SU-DHL-6 (cell line): ENCODE measurements around the gene NUB1.

ENCODE experiments used
- H2AFZ ChIP-seq: fragments of 200-600 bp; sonication (generic); 2 replicates; pipeline ENCODE4 v1.6.1; 2014; ENCODE audit warnings: low read depth, mild to moderate bottlenecking, moderate library complexity, mixed read lengths, antibody characterized with exemption, low read length; ENCODE audit not compliant: severe bottlenecking
- H3F3A ChIP-seq: fragments of 200-600 bp; shearing (Covaris generic); 2 replicates; pipeline ENCODE4 v1.6.0; 2016; ENCODE audit warnings: antibody characterized with exemption, mild to moderate bottlenecking; ENCODE audit not compliant: insufficient read depth
- H3K27ac ChIP-seq: fragments of 200-600 bp; sonication (generic); 2 replicates; pipeline ENCODE4 v1.5.1; 2016; ENCODE audit warnings: low read depth, mild to moderate bottlenecking, low read length, moderate library complexity, mixed read lengths
- H3K27me3 ChIP-seq: fragments of 200-600 bp; sonication (generic), shearing (Covaris generic); 2 replicates; pipeline ENCODE4 v1.6.0; 2014; ENCODE audit warnings: mild to moderate bottlenecking, low read length
- H3K36me3 ChIP-seq: fragments of 200-600 bp; sonication (generic); 2 replicates; pipeline ENCODE4 v1.6.1; 2014; ENCODE audit warnings: mild to moderate bottlenecking, low read length, mixed read lengths
- H3K4me2 ChIP-seq: fragments of 300-600, 200-600 bp; shearing (Covaris generic), sonication (generic); 2 replicates; pipeline ENCODE4 v1.6.0; 2014; ENCODE audit warnings: low read length, low read depth, mild to moderate bottlenecking; ENCODE audit not compliant: poor library complexity, severe bottlenecking
- H3K4me3 ChIP-seq: fragments of 200-600 bp; sonication (generic); 2 replicates; pipeline ENCODE4 v1.5.1; 2014; ENCODE audit warnings: antibody characterized with exemption, low read length, mild to moderate bottlenecking, mixed read lengths; ENCODE audit not compliant: insufficient read depth, poor library complexity, severe bottlenecking
- H3K79me2 ChIP-seq: fragments of 200-600 bp; sonication (generic); 2 replicates; pipeline ENCODE4 v1.6.1; 2014; ENCODE audit warnings: mild to moderate bottlenecking, low read length, moderate library complexity; ENCODE audit not compliant: insufficient read depth
- H3K9ac ChIP-seq: fragments of 200-600 bp; sonication (generic); 2 replicates; pipeline ENCODE4 v1.7.0; 2014; ENCODE audit warnings: mild to moderate bottlenecking, low read length
- H3K9me2 ChIP-seq: fragments of 200-600 bp; sonication (generic); replicated peaks from 2 replicates; pipeline ENCODE4 v1.6.1; 2014; ENCODE audit warnings: low read length; ENCODE audit not compliant: insufficient read depth
- H3K9me3 ChIP-seq: fragments of 200-600 bp; sonication (generic); 2 replicates; pipeline ENCODE4 v1.6.1; 2014; ENCODE audit warnings: low read length, mixed read lengths; ENCODE audit not compliant: insufficient read depth
- H4K20me1 ChIP-seq: fragments of 200-600 bp; sonication (generic); 2 replicates; pipeline ENCODE4 v1.6.1; 2014; ENCODE audit warnings: low read depth, mild to moderate bottlenecking, antibody characterized with exemption, low read length, moderate library complexity, mixed read lengths
- CTCF ChIP-seq: fragments of 200-600 bp; sonication (generic); IDR thresholded peaks from one replicate; pipeline ENCODE4 v1.5.1; 2017; ENCODE audit warnings: antibody characterized with exemption, mild to moderate bottlenecking, low read length, moderate library complexity; ENCODE audit not compliant: insufficient read depth, poor library complexity, severe bottlenecking
- EZH2phosphoT487 ChIP-seq: fragments of 200-600 bp; sonication (generic), shearing (Covaris generic); conservative IDR thresholded peaks from 2 replicates; pipeline ENCODE4 v1.6.1; 2018; ENCODE audit warnings: mild to moderate bottlenecking, antibody characterized with exemption, low read length, moderate library complexity, mixed read lengths

NUB1 gene

DNA sequence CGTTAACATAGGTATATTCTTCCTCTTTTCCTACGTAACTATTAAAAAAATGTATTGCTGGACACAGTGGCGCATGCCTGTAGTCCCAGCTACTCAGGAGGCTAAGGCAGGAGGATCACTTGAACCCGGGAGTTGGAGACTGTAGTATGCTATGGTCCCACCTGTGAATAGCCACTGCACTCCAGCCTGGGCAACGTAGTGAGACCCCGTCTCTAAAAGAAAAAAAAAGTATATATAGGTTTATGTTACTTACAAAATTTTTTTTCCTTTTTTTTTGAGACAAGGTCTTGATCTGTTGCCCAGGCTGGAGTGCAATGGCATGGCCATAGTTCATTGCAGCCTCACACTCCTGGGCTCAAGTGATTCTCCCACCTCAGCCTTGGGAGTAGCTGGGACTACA, 5.6 kb downstream of the NUB1 start:
- Histone ChIP-seq H3K4me2 (no peak overlapping the region), H3K9ac (no peak overlapping the region), H3K9me2 (no peaks in the 10 kb centered on the region), H3K79me2 (peaks cover 15% of the 10 kb centered on the region), H3K36me3 (no peaks in the 10 kb centered on the region; the same call in 1 of the 2 replicates), H4K20me1 (no peaks in the 10 kb centered on the region), H3K9me3 (no peaks in the 10 kb centered on the region), H3K27ac (no peak overlapping the region), H3K4me3 (no peak overlapping the region), H3K27me3 (no peaks in the 10 kb centered on the region), H2AFZ (no peak overlapping the region), H3F3A (peaks cover 47% of the 10 kb centered on the region)
- no peak for TF ChIP-seq EZH2phosphoT487
- no peak for TF ChIP-seq CTCF

- Histone ChIP-seq H3K4me2 (peak overlapping the region; percentile 66), H3K27me3 (no peaks in the 10 kb centered on the region), H2AFZ (peak overlapping the region; percentile 22), H3K9ac (peak overlapping the region; percentile 55), H3K4me3 (peak overlapping the region; percentile 35), H3K9me2 (no peaks in the 10 kb centered on the region), H3K79me2 (no peaks in the 10 kb centered on the region), H3K27ac (peak overlapping the region; percentile 87), H3F3A (peaks cover 37% of the 10 kb centered on the region), H4K20me1 (no peaks in the 10 kb centered on the region), H3K36me3 (no peaks in the 10 kb centered on the region; the same call in 1 of the 2 replicates), H3K9me3 (no peaks in the 10 kb centered on the region)
- TF ChIP-seq CTCF (no peak), EZH2phosphoT487 (no peak)
Observed at GRCh38 chr7:151348970-151349369, 7.4 kb downstream of the NUB1 start.

GRCh38 chr7:151349507-151349853, 7.9 kb downstream of the NUB1 start:
- Histone ChIP-seq H3K4me2 (peak overlapping the region; percentile 66), H3K9me2 (no peaks in the 10 kb centered on the region), H3K27me3 (no peaks in the 10 kb centered on the region), H3F3A (peaks cover 37% of the 10 kb centered on the region), H3K27ac (peak overlapping the region; percentile 87), H4K20me1 (no peaks in the 10 kb centered on the region), H3K36me3 (no peaks in the 10 kb centered on the region; the same call in 1 of the 2 replicates), H3K79me2 (no peaks in the 10 kb centered on the region), H3K9me3 (no peaks in the 10 kb centered on the region), H2AFZ (peak overlapping the region; percentile 22), H3K4me3 (peak overlapping the region; percentile 35), H3K9ac (peak overlapping the region; percentile 55)
- TF ChIP-seq EZH2phosphoT487 (no peak), CTCF (no peak)
